ENCODE results near the gene ZNHIT2. TPM values are rescaled to one million over a fixed set of nuclear protein-coding genes. Genes with fewer than 3 reads are reported as not detected.

Gene ZNHIT2
- total and polyA plus RNA-seq, 10 of the 15 experiments (the other 5 are each of a cell fraction or from before 2014, with no cell fraction given) = 0.24 to 20.4 (median 15.5) TPM; not detected in 1

GRCh38 chr11:65078151-65078550 lies 39.4 kb downstream of the ZNHIT2 start (continued):
- no peak; the same call in 1 of the 2 replicates for TF ChIP-seq MXI1 (IDR thresholded peaks at IDR 0.05; ENCODE audit: low read depth, low read length)
- no peak for TF ChIP-seq EED (IDR thresholded peaks at IDR 0.05; ENCODE audit: low read depth)
- no peak for TF ChIP-seq FOXK2 (IDR thresholded peaks at IDR 0.05)
- no peak for TF ChIP-seq IKZF2 (IDR thresholded peaks at IDR 0.05)
- TF ChIP-seq ZBTB33 (IDR thresholded peaks at IDR 0.05) = no peak
- no peak for TF ChIP-seq JUND (IDR thresholded peaks at IDR 0.05; ENCODE audit: low read depth, low read length)
- TF ChIP-seq RAD21 (IDR thresholded peaks at IDR 0.05; ENCODE audit: insufficient read depth, low read depth, low read length) = peak; percentile 70
- TF ChIP-seq SIN3A (IDR thresholded peaks at IDR 0.05; ENCODE audit: low read depth, low read length) = no peak
- TF ChIP-seq POLR2AphosphoS2 (IDR thresholded peaks at IDR 0.05; ENCODE audit: low read depth, low read length) = no peak
- TF ChIP-seq TCF7 (IDR thresholded peaks at IDR 0.05; ENCODE audit: borderline replicate concordance) = no peak
- TF ChIP-seq LARP7 (IDR thresholded peaks at IDR 0.05) = no peak
- TF ChIP-seq DPF2 (IDR thresholded peaks at IDR 0.05) = no peak
- TF ChIP-seq NR2F1 (conservative IDR thresholded peaks at IDR 0.05) = no peak
- TF ChIP-seq TBL1XR1 (IDR thresholded peaks at IDR 0.05; ENCODE audit: low read depth, low read length) = no peak
- TF ChIP-seq RBBP5 (conservative IDR thresholded peaks at IDR 0.05) = no peak
- no peak for TF ChIP-seq ELK1 (IDR thresholded peaks at IDR 0.05; ENCODE audit: low read depth, low read length)
- TF ChIP-seq EZH2 (IDR thresholded peaks at IDR 0.05; ENCODE audit: borderline replicate concordance, control insufficient read depth, low read depth, low read length) = no peak
- no peak for TF ChIP-seq CUX1 (IDR thresholded peaks at IDR 0.05; ENCODE audit: insufficient replicate concordance, low read depth, low read length)
- TF ChIP-seq KDM1A (IDR thresholded peaks at IDR 0.05; ENCODE audit: borderline replicate concordance) = no peak
- TF ChIP-seq PAX8 (IDR thresholded peaks at IDR 0.05) = no peak
- TF ChIP-seq SREBF2 (IDR thresholded peaks at IDR 0.05; ENCODE audit: low read length) = no peak
- TF ChIP-seq E2F8 (IDR thresholded peaks at IDR 0.05; ENCODE audit: low read depth, partially characterized antibody) = no peak
- TF ChIP-seq RELA (IDR thresholded peaks at IDR 0.05; ENCODE audit: borderline replicate concordance, partially characterized antibody) = no peak

All from GM12878 (cell line).